Superior temporal gyrus (tissue), 1 donor: ENCODE data around the gene CHCHD3.

ENCODE experiments used
- DNase-seq: peaks from one replicate; pipeline ENCODE4 v3.0.0-alpha.2; 2016; ENCODE audit errors: extremely low spot score

Gene CHCHD3

DNA sequence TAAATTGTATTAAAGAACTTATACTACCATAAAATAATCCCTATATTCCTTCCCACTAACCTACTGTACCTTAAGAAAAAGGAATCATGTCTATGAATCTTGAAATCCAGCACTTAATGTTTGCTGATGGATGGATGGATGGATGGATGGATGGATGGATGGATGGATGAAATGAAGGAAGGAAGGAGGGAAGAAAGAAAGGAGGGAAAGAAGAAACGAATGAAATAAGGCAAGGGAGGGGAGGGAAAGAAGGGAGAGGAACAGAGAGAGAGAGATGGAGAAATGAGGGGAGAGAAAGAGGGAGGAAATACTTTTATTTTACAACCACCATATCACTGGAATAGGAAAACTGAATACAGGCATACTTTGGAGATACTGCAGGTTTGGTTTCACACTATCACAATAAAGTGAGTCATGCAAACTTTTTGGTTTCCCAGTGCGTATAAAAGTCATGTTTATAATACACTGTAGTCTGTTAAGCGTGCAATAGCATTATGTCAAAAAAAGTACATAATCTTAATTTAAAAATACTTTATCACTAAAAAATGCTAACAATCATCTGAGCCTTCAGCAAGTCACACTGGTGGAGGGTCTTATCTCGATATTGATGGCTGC is 219.8 kb downstream of the CHCHD3 start:
- no peak for DNase-seq

GRCh38 chr7:132861424-132861823 is 220.5 kb downstream of the CHCHD3 start:
- no peak for DNase-seq

- DNase-seq = no peak
These were observed 222.7 kb downstream of the CHCHD3 start for GRCh38 chr7:132859199-132859598.

DNA sequence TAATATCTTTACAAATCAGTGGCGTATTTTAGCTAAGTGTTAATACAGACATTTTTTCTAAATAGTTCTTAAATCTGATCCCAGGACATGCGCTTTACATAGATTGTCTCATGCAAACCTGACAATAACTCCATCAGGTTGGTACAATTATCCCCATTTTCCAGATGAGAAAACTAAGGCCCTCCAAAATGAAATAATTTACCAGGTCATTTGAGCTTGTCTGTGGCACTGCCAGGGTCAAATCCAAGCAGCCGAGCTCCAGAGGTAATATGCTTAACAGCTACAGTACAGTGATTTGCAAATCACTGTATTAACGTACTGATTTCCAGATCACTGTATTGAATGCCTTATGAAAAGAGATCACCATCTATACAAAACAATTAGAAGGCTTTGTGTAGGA is 223.1 kb downstream of the CHCHD3 start:
- DNase-seq = no peak

DNA sequence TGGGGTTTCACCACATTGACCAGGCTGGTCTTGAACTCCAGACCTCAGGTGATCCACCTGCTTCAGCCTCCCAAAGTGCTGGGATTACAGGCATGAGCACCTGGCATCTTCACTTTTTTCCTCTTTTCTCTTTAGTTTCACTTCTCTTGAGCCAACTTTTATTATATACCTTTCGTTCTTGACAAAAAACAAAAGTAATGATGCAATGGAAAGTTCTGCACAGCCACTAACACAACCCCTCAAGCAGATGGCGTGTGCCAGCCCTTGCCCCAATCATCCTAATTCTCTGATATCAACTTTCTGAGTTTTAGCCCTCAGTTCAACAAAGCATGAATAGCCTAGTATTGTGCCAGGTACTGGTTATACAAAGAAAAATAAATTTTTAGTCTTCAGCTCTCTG is 223.6 kb downstream of the CHCHD3 start:
- no peak for DNase-seq

DNA sequence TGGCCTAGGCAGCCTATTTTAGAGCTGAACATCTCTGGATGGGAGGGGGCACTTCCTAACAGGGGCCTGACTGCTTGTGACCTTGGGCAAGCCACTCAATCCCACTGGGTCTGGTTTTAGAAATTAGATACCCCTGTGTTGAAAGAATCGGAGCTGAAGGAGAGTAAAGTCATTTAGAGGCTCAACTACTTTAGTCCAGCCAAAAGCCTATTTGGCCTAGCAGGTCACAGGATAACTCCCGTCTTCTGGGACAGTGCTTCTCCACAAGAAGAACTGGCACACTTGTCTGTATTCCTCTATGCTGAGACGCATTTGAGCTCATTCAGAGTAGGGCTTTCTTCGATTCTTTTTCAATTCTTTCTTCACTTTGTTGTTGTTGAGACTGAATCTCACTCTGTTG is 224.2 kb downstream of the CHCHD3 start:
- no peak for DNase-seq

- no peak for DNase-seq
These were observed 224.9 kb downstream of the CHCHD3 start for GRCh38 chr7:132857031-132857430.

DNA sequence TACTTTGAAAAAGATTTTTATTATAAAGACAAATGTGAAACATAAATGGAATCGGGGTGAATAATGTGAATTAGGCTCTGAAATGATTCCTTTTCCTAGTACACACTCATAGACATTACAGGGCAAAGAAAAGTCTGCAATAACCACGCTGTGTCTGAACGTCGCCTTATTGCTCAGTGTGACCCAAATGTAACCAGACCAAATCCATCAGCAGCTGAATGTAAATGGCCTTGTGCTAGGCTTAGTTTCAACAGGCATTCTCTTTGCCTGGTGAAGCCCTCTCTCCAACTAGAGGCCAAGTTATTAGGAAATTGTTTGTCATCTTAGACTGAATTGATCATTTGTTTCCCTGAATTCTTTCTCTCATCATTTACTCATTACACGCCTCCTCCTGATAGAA is 225.5 kb downstream of the CHCHD3 start:
- no peak for DNase-seq

DNA sequence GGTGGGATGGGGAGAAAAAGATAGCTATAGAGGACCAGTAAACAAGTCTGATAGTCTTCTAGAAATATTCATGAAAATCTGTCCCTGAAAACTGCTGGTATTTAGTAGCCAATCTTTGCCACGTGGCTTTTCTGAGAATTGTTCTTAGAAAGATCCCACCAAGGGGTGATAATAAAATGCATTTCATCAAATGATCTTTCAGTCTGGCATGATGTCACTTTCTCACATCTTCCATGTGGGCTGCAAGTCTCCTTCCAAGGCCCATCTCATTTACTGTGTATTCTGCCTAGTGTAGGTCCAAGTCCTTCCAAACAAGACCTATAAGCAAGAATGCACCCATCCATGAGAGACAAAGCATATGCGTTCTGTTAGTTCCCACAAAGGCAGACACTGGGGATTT is 226.0 kb downstream of the CHCHD3 start:
- DNase-seq = no peak

DNA sequence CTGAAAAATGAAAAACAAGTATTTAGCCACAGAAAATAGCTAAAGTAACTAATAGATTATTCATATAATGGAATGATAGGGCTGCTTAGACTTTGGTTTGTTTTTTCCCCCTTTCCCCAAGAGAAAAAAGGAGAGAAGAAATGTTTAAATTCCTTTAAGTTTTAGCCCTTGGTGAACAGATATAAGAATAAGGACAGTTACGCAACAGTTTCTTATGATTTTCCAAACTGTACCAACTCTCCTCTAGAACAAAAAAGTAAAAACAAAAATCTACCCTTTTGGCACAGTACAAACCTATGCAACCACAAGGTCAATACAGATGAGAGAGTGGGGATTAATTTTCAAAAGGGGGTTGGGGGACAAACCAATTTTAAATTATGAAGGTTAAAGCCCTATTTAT is 227.7 kb downstream of the CHCHD3 start:
- no peak for DNase-seq

- DNase-seq = no peak
These were observed 234.5 kb downstream of the CHCHD3 start for GRCh38 chr7:132847376-132847775.

GRCh38 chr7:132846086-132846485 is 235.8 kb downstream of the CHCHD3 start:
- no peak for DNase-seq

GRCh38 chr7:132842478-132842877 is 239.4 kb downstream of the CHCHD3 start:
- DNase-seq = no peak

DNA sequence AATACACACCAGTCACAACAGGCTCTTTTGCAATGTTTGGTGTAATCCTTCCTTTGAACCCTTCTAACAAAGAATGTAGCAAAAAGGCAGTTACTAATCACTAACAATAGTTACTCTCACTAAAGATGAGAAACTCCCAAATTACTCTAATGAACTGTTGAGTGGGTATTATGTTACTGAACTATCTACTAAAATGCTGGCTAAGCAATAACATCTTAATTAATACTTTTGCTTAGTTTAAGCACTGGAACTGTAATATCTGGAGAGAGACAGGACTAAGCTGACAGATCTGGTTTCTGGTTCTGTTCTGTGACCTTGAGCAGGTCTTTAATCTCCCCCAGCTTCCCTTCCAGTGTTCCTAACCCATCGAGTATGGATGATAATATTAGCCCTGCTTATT is 241.7 kb downstream of the CHCHD3 start:
- DNase-seq = no peak

- DNase-seq = no peak
These were observed 243.6 kb downstream of the CHCHD3 start for GRCh38 chr7:132838313-132838712.

GRCh38 chr7:132837529-132837928 is 244.4 kb downstream of the CHCHD3 start:
- DNase-seq = peak; percentile 33

DNA sequence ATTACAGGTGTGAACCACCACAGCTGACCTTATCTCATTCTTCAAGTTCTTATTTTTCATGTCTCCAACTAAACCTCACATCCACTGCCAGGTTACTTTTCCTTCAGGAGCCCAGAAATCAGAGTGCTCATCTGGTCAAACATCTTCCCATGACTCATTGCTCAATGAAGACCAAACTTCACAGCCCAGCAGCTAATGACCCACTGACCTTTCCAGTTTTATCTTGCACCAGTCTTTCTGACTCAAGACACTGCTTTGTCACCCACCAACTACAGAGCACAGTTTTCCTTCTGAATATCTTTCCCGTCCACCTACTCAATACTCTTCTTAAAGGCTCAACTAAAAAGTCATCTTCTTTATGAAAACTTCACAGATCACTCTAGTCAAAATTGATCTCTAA is 245.1 kb downstream of the CHCHD3 start:
- DNase-seq = no peak

GRCh38 chr7:132830941-132831340 is 250.9 kb downstream of the CHCHD3 start:
- no peak for DNase-seq

GRCh38 chr7:132828502-132828901 is 253.4 kb downstream of the CHCHD3 start:
- DNase-seq = no peak

DNA sequence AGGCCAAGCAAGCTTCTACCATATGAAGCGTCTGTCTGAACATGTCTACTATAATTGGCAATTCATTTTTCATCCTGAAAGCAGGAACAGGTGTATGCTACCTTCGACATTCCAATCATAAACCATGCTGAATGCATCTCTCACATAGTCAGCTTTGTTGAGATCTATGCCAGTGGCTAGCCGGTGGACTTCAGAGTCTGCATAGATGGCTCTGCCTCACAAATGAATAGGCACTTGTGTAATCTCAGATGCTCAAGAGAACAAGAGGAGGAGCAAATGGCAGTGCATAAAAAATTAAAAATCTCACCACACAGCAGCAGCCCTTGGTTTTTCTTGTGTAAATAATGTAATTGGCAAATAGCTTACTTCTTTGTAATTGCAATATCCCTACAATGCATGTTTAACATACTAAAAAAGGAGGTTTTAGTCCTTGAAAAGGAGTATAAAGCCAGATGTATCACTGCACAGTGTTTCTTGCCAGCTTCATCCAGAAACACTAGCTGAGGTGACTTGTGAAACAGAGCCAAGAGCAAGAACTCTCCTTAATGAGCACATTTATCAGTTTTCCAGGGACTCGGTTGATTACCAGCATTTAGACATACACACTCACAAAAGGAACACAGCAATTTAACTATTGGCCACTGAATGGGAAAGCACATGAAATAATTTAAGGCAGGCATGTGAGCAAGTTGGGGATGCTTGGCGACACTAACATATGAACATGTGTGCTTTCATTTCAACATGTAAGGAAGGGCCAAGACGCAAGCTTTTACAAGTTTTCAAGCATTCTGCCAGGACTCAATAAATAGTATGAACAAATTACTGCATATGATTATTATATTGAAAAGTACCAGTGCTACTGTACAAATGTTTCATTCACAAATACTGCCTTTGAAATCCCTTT is 255.7 kb downstream of the CHCHD3 start:
- DNase-seq = peak; percentile 76

DNA sequence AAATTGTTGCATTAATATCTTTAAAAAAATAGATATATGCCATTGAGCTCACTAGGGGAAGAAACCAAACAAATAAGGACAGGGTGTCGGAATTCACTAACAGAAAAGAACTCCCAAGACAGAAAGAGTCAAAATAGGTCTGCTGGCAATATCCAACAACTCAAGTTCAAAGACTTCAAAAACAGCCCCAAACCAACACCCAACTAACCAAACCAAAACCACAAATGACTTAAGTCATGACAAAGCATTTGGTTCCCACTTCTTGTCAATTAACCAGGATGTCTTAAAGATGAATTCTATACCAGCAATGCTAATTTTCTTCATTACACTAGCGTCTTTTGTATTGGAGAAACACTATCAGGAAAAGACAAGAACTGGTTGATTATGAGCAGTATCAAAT is 256.7 kb downstream of the CHCHD3 start:
- no peak for DNase-seq

- DNase-seq = no peak
These were observed 262.2 kb downstream of the CHCHD3 start for GRCh38 chr7:132819648-132820047.

DNA sequence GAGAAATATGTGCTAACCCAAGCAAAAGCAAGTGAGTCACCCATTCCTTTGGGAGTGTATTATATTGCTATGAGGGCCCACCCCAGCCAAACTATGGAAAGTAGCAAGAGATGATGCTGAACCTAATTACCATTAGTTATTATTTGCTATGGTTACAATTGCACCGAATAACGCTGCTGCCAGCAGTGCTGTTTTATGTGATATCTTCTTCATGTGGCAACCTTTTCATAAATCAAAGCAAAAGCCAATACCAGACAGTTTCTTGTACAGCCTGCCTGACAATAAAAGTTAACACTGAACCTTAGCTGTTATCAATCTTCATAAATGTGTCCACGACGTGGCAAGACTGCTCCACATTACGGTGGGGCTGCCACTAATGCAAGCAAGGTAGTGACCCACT is 263.9 kb downstream of the CHCHD3 start:
- DNase-seq = no peak
